Measurements from ENCODE around the gene TMEM183A. TPM values are rescaled to one million over a fixed set of nuclear protein-coding genes. Genes with fewer than 3 reads are reported as not detected.

TMEM183A gene
- total and polyA plus RNA-seq, 8 donors, result 33.3 to 177 (median 56.3) TPM

GRCh38 chr1:203041351-203041932 is 34.3 kb downstream of the TMEM183A start:
- intact Hi-C loops (cut with DNase I; ENCODE audit: low total_unique reads), result loop anchor here (2.0 kb wide), 1 partner anchor 177 kb away; no protein-coding TSS in a partner anchor
- TF ChIP-seq, protein P1, sequence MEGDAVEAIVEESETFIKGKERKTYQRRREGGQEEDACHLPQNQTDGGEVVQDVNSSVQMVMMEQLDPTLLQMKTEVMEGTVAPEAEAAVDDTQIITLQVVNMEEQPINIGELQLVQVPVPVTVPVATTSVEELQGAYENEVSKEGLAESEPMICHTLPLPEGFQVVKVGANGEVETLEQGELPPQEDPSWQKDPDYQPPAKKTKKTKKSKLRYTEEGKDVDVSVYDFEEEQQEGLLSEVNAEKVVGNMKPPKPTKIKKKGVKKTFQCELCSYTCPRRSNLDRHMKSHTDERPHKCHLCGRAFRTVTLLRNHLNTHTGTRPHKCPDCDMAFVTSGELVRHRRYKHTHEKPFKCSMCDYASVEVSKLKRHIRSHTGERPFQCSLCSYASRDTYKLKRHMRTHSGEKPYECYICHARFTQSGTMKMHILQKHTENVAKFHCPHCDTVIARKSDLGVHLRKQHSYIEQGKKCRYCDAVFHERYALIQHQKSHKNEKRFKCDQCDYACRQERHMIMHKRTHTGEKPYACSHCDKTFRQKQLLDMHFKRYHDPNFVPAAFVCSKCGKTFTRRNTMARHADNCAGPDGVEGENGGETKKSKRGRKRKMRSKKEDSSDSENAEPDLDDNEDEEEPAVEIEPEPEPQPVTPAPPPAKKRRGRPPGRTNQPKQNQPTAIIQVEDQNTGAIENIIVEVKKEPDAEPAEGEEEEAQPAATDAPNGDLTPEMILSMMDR (IDR thresholded peaks at IDR 0.05), result no peak
- TF ChIP-seq EP300 (IDR thresholded peaks at IDR 0.05) (no peak), POLR2AphosphoS5 (IDR thresholded peaks at IDR 0.05) (no peak), POLR2A (IDR thresholded peaks at IDR 0.05) (no peak)
- 55 to 96% (median 74%) methylated on average over 3 of the region's 3 CpGs for WGBS, 5 donors
- peaks cover 0 to 32% (median 11%) of the 10 kb centered on the region in 4 donors for H3K4me1 ChIP-seq
- H3K9me3 ChIP-seq, result no peaks in the 10 kb centered on the region
- no peak overlapping the region for H3K4me3 ChIP-seq
- peaks cover 0 to 24% (median 0%) of the 10 kb centered on the region in 3 donors for H3K27me3 ChIP-seq
- H3K27ac ChIP-seq, result no peak overlapping the region
- no peaks in the 10 kb centered on the region for H3K36me3 ChIP-seq
- DNase-seq, result no peak

DNA sequence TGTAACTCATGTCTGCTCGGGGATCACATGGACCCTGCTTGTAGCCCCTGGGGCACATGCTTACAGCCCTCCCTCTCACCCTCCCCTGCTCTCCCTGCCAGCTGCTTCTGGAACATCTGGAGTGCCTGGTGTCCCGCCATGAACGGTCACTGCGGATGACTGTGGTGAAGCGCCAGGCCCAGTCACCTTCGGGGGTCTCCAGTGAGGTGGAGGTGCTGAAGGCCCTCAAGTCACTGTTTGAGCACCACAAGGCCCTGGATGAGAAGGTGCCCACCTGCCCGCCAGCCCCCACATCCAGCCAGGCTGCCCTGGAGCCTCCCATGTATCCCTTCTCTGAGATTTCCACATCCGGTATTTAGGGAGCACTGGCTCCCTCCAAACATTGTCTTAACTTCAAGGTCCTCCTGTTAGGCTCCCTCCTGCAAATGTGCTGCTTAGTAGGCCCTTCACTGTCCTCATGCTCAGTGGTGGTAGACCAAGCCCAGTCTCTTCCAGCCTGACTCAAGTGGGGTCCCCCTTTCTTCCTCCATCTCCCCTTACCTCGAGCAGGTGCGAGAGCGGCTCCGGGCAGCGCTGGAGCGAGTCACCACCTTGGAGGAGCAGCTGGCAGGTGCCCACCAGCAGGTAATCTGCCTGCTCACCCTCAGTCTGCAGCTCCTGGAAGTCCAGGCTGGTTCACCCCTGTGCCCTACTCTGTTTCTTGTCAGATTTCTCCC is 36.8 kb downstream of the TMEM183A start:
- TF ChIP-seq, protein P1 (IDR thresholded peaks at IDR 0.05), result no peak
- no peak for TF ChIP-seq EP300 (IDR thresholded peaks at IDR 0.05)
- no peak for TF ChIP-seq POLR2A (IDR thresholded peaks at IDR 0.05)
- no peak for TF ChIP-seq POLR2AphosphoS5 (IDR thresholded peaks at IDR 0.05)
- no peaks in the 10 kb centered on the region for H3K9me3 ChIP-seq

DNA sequence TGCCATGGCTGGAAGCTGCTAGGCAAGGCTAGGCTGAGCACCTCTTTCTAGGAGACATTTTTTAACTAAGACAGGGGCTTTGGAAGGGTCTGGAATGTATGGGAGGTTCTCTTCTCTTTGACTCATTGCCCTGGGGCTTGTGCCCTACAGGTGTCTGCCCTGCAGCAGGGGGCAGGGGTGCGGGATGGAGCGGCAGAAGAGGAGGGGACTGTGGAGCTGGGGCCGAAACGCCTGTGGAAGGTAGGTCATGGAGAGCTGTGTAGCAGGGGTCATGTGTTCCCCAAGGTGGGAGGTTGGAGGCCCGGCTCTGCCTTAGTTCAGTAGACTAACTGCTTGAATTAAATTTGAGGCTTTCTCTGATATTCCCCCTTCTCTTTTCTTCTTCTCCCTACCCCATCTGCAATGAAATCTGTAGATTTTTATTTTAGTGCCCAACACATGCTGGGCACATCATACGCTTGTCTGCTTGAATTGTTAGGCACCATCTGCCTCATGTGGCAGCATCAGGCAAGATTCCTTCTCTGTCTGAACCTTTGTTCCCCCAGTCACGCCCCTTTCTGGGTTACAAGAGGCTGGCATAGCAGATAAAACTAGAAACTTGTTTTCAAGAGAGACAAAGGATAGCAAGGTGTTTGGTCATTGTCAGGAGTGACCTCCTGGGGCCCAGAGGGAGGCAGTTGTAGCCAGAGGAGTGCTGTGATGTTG is 37.5 kb downstream of the TMEM183A start:
- 83 to 86% (median 85%) methylated on average over 7 of the region's 7 CpGs for WGBS, 5 donors
- no peaks in the 10 kb centered on the region for H3K9me3 ChIP-seq
- intact Hi-C loops (cut with DNase I; ENCODE audit: low total_unique reads), result no loop called here

More for the DNA sequence above, 36.8 kb downstream of the TMEM183A start:
- Histone ChIP-seq H3K27me3 (peaks cover 0 to 17% (median 4%) of the 10 kb centered on the region in 3 donors), H3K4me1 (peaks cover 0 to 10% (median 4%) of the 10 kb centered on the region in 4 donors), H3K27ac (no peak overlapping the region), H3K4me3 (no peak overlapping the region), H3K36me3 (no peaks in the 10 kb centered on the region)
- WGBS, 5 donors, result 93 to 95% (median 93%) methylated on average over 10 to 14 of the region's 14 CpGs
- intact Hi-C loops (cut with DNase I; ENCODE audit: low total_unique reads), result no loop called here
- no peak for DNase-seq

DNA sequence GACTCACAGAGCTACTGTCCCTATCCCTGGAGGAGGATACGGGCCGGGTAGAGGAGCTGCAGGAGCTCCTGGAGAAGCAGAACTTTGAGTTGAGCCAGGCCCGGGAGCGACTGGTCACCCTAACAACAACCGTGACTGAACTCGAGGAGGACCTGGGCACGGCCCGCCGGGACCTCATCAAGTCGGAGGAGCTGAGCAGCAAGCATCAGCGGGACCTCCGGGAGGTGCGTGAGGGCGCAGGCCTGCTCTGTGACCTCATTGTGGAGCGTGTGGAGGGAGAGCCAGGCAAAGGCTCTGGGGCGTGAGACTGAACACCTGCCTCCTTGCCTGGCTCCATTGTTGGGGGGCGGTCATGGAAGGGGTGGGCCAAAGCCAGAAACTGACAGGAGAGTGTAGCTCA is 38.2 kb downstream of the TMEM183A start:
- intact Hi-C loops (cut with DNase I; ENCODE audit: low total_unique reads), result no loop called here
- Histone ChIP-seq H3K36me3 (no peaks in the 10 kb centered on the region), H3K27ac (no peak overlapping the region), H3K4me3 (no peak overlapping the region), H3K9me3 (no peaks in the 10 kb centered on the region), H3K4me1 (peaks cover 0 to 6% (median 2%) of the 10 kb centered on the region in 4 donors), H3K27me3 (peaks cover 0 to 25% (median 4%) of the 10 kb centered on the region in 3 donors)
- 86 to 92% (median 92%) methylated on average over 17 of the region's 17 CpGs for WGBS, 5 donors
- DNase-seq, result no peak
- TF ChIP-seq, protein P1 (IDR thresholded peaks at IDR 0.05), result no peak
- TF ChIP-seq EP300 (IDR thresholded peaks at IDR 0.05) (no peak), POLR2A (IDR thresholded peaks at IDR 0.05) (no peak), POLR2AphosphoS5 (IDR thresholded peaks at IDR 0.05) (no peak)

More for the DNA sequence above, 37.5 kb downstream of the TMEM183A start:
- Histone ChIP-seq H3K27ac (no peak overlapping the region), H3K4me3 (no peak overlapping the region), H3K4me1 (peaks cover 0 to 6% (median 2%) of the 10 kb centered on the region in 4 donors), H3K36me3 (no peaks in the 10 kb centered on the region), H3K27me3 (peaks cover 0 to 23% (median 4%) of the 10 kb centered on the region in 3 donors)
- no peak for DNase-seq
- TF ChIP-seq EP300 (IDR thresholded peaks at IDR 0.05) (no peak), POLR2AphosphoS5 (IDR thresholded peaks at IDR 0.05) (no peak), POLR2A (IDR thresholded peaks at IDR 0.05) (no peak)
- TF ChIP-seq, protein P1 (IDR thresholded peaks at IDR 0.05), result no peak
